Brain microvascular endothelial cell (primary cell): ENCODE results near the gene PPP2R2C.

Experiments
- DNase-seq: peaks from one replicate; pipeline ENCODE4 v3.0.0-alpha.2; 2020
- H3K27ac ChIP-seq: fragments of 250-450 bp; sonication (Bioruptor Pico); 2 replicates; pipeline ENCODE4 v1.5.1; 2020; ENCODE audit warnings: mild to moderate bottlenecking, moderate library complexity
- H3K27me3 ChIP-seq: fragments of 250-450 bp; sonication (Bioruptor Pico); replicated peaks from 2 replicates; pipeline ENCODE4 v1.5.1; 2020; ENCODE audit warnings: mild to moderate bottlenecking
- H3K36me3 ChIP-seq: fragments of 250-450 bp; sonication (Bioruptor Pico); replicated peaks from 2 replicates; pipeline ENCODE4 v1.5.1; 2020; ENCODE audit warnings: mild to moderate bottlenecking
- H3K4me3 ChIP-seq: 2 replicates; pipeline ENCODE4 v1.5.1; 2011; ENCODE audit warnings: low read depth, mild to moderate bottlenecking, control low read depth, low read length, moderate library complexity
- in situ Hi-C: cut with HindIII; loops from 2 replicates; pipeline ENCODE4 v1.10.0; 2017; ENCODE audit warnings: low sequenced_read_pairs, low pct_ligation_motif_present
- TF ChIP-seq, protein P1 (sequence below): IDR thresholded peaks from 2 replicates; pipeline ENCODE4 v1.5.1; 2011; ENCODE audit warnings: low read depth, mild to moderate bottlenecking, moderate library complexity, low read length, control low read depth, inconsistent platforms; ENCODE audit errors: missing control alignments

PPP2R2C gene

DNA sequence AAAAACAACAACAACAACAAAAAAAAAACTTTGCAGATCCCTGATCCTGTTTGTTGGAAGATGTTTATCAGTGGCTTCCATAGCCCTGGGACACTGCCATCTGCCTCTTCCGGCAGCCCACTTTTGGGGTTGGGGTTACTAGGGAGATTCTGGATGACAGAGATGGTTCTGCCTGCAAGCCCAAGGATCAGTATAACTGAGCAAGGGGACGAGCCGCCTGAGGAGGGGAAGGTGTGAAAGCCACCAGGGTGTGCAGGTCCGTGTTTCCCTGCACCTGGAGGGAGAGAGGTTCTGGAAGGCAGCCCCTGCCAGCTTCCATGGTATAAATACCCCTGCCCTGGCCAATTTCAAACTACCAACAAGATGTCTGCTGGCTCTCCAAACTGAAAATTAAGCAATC, 41.5 kb downstream of the PPP2R2C start:
- TF ChIP-seq, protein P1, sequence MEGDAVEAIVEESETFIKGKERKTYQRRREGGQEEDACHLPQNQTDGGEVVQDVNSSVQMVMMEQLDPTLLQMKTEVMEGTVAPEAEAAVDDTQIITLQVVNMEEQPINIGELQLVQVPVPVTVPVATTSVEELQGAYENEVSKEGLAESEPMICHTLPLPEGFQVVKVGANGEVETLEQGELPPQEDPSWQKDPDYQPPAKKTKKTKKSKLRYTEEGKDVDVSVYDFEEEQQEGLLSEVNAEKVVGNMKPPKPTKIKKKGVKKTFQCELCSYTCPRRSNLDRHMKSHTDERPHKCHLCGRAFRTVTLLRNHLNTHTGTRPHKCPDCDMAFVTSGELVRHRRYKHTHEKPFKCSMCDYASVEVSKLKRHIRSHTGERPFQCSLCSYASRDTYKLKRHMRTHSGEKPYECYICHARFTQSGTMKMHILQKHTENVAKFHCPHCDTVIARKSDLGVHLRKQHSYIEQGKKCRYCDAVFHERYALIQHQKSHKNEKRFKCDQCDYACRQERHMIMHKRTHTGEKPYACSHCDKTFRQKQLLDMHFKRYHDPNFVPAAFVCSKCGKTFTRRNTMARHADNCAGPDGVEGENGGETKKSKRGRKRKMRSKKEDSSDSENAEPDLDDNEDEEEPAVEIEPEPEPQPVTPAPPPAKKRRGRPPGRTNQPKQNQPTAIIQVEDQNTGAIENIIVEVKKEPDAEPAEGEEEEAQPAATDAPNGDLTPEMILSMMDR = no peak
- DNase-seq = no peak
- Histone ChIP-seq H3K4me3 (no peak overlapping the region), H3K27ac (no peak overlapping the region), H3K27me3 (no peaks in the 10 kb centered on the region), H3K36me3 (no peaks in the 10 kb centered on the region)
- in situ Hi-C loops = no loop called here

- H3K27ac ChIP-seq = no peak overlapping the region
- no peaks in the 10 kb centered on the region for H3K36me3 ChIP-seq
- no peak for DNase-seq
- no peak overlapping the region for H3K4me3 ChIP-seq
- no peaks in the 10 kb centered on the region for H3K27me3 ChIP-seq
- in situ Hi-C loops = no loop called here
- TF ChIP-seq, protein P1 = peak; percentile 9
Measured at GRCh38 chr4:6427439-6428090, 44.8 kb downstream of the PPP2R2C start.

GRCh38 chr4:6426571-6427438, 45.6 kb downstream of the PPP2R2C start:
- Histone ChIP-seq H3K4me3 (no peak overlapping the region), H3K27me3 (no peaks in the 10 kb centered on the region), H3K36me3 (no peaks in the 10 kb centered on the region), H3K27ac (no peak overlapping the region)
- in situ Hi-C loops = no loop called here
- TF ChIP-seq, protein P1 = no peak
- no peak for DNase-seq

DNA sequence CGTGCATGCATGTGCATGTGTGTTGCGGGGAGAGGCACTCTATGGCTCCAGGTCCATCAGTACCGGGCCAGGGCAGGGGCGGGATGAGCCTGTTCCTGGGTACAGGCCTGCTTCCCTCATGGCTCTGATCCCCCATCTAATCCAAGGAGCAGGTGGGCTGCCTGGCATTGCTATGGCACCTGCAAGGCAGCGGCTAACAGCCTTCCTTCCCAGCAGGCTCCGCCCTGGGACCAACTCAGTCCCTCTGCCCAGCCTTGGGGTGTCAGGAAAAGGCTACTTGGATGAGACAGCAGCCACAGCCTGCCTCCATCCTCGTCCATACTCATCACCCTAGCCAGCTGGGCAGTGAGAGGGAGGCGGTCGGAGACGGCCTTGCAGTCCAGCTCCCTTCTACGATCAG, 46.5 kb downstream of the PPP2R2C start:
- Histone ChIP-seq H3K36me3 (no peaks in the 10 kb centered on the region), H3K27ac (no peak overlapping the region), H3K4me3 (no peak overlapping the region), H3K27me3 (no peaks in the 10 kb centered on the region)
- TF ChIP-seq, protein P1 = no peak
- DNase-seq = no peak
- in situ Hi-C loops = no loop called here

GRCh38 chr4:6425336-6425735, 47.1 kb downstream of the PPP2R2C start:
- no peak overlapping the region for H3K4me3 ChIP-seq
- in situ Hi-C loops = no loop called here
- H3K36me3 ChIP-seq = no peaks in the 10 kb centered on the region
- H3K27ac ChIP-seq = no peak overlapping the region
- TF ChIP-seq, protein P1 = no peak
- no peaks in the 10 kb centered on the region for H3K27me3 ChIP-seq
- no peak for DNase-seq

DNA sequence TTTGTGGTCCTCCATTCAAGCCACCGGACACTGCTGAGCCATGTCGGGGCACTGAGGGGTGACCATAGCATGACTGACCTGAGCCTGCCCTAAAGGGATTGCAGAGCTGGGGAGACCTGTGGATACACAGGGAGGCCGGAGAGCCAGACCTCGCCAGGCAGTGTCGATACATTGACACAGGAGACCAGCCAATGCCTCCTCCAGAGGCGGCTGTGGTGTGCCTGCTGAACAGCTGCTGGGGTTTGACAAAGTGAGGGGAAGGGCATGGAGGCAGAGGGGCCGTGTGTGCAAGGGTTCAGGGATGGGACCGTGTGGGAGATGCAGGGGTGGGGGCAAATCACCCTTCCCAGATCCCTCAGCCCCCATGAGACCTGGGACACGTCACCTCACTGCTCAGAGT, 48.0 kb downstream of the PPP2R2C start:
- Histone ChIP-seq H3K36me3 (no peaks in the 10 kb centered on the region), H3K27ac (no peak overlapping the region), H3K4me3 (no peak overlapping the region), H3K27me3 (no peaks in the 10 kb centered on the region)
- in situ Hi-C loops = no loop called here
- no peak for DNase-seq
- TF ChIP-seq, protein P1 = no peak
